H9 (cell line): ENCODE data around the gene RAB2B. TPM values are rescaled to one million over a fixed set of nuclear protein-coding genes. Genes with fewer than 3 reads are reported as not detected.

Experiments
- DNase-seq: peaks from one replicate; pipeline ENCODE4 v3.0.0-alpha.2; 2017
- H2AFZ ChIP-seq: one replicate; pipeline ENCODE4 v1.6.1; 2013; ENCODE audit warnings: mild to moderate bottlenecking, low read length, control low read depth, moderate library complexity
- H2AK5ac ChIP-seq: 2 replicates; pipeline ENCODE4 v1.6.1; 2013; ENCODE audit warnings: low read length, control low read depth, mixed read lengths; ENCODE audit not compliant: insufficient read length
- H2BK120ac ChIP-seq: one replicate; pipeline ENCODE4 v1.6.1; 2013; ENCODE audit warnings: low read depth, mild to moderate bottlenecking, low read length, control low read depth, inconsistent platforms; ENCODE audit not compliant: poor library complexity, severe bottlenecking
- H2BK12ac ChIP-seq: 2 replicates; pipeline ENCODE4 v1.6.1; 2013; ENCODE audit warnings: low read length, control low read depth, mixed read lengths, low read depth; ENCODE audit not compliant: insufficient read length
- H2BK15ac ChIP-seq: 2 replicates; pipeline ENCODE4 v1.6.1; 2013; ENCODE audit warnings: low read depth, low read length, control low read depth
- H2BK20ac ChIP-seq: one replicate; pipeline ENCODE4 v1.6.1; 2013; ENCODE audit warnings: low read depth, mild to moderate bottlenecking, low read length, control low read depth, inconsistent platforms; ENCODE audit not compliant: poor library complexity, severe bottlenecking
- H2BK5ac ChIP-seq: 2 replicates; pipeline ENCODE4 v1.6.1; 2013; ENCODE audit warnings: low read length, control low read depth, mixed read lengths; ENCODE audit not compliant: insufficient read length
- H3K14ac ChIP-seq: 2 replicates; pipeline ENCODE4 v1.6.1; 2013; ENCODE audit warnings: low read length, control low read depth; ENCODE audit not compliant: insufficient read depth
- H3K18ac ChIP-seq: 2 replicates; pipeline ENCODE4 v1.6.1; 2013; ENCODE audit warnings: low read depth, mild to moderate bottlenecking, mixed read lengths, low read length, control low read depth; ENCODE audit not compliant: insufficient read length
- H3K23ac ChIP-seq: 2 replicates; pipeline ENCODE4 v1.6.1; 2013; ENCODE audit warnings: low read length, control low read depth, mixed read lengths, low read depth; ENCODE audit not compliant: insufficient read length
- H3K23me2 ChIP-seq: 2 replicates; pipeline ENCODE4 v1.6.1; 2013; ENCODE audit warnings: low read depth, mild to moderate bottlenecking, mixed read lengths, low read length, control low read depth; ENCODE audit not compliant: insufficient read length, poor library complexity, severe bottlenecking
- H3K27ac ChIP-seq: 2 replicates; pipeline ENCODE4 v1.5.1; 2013; ENCODE audit warnings: low read length, control low read depth, mixed read lengths, low read depth; ENCODE audit not compliant: insufficient read length
- H3K27me3 ChIP-seq: 2 replicates; pipeline ENCODE4 v1.6.1; 2013; ENCODE audit warnings: low read length, control low read depth, inconsistent platforms; ENCODE audit not compliant: insufficient read depth
- H3K4ac ChIP-seq: 2 replicates; pipeline ENCODE4 v1.6.1; 2013; ENCODE audit warnings: low read depth, mild to moderate bottlenecking, control low read depth, inconsistent platforms, low read length, moderate library complexity
- H3K4me1 ChIP-seq: 2 replicates; pipeline ENCODE4 v1.6.1; 2013; ENCODE audit warnings: low read length, control low read depth, inconsistent platforms; ENCODE audit not compliant: insufficient read depth
- H3K4me2 ChIP-seq: 2 replicates; pipeline ENCODE4 v1.6.1; 2013; ENCODE audit warnings: low read length, control low read depth, mixed read lengths; ENCODE audit not compliant: insufficient read length, insufficient read depth
- H3K56ac ChIP-seq: 2 replicates; pipeline ENCODE4 v1.6.1; 2013; ENCODE audit warnings: low read depth, mild to moderate bottlenecking, mixed read lengths, low read length, control low read depth; ENCODE audit not compliant: insufficient read length
- H3K79me1 ChIP-seq: 2 replicates; pipeline ENCODE4 v1.6.1; 2013; ENCODE audit warnings: low read depth, mild to moderate bottlenecking, moderate library complexity, low read length, control low read depth, inconsistent platforms; ENCODE audit not compliant: insufficient read depth, poor library complexity, severe bottlenecking
- H3K79me2 ChIP-seq: 2 replicates; pipeline ENCODE4 v1.6.1; 2013; ENCODE audit warnings: low read length, control low read depth, inconsistent platforms; ENCODE audit not compliant: insufficient read depth
- H3K9ac ChIP-seq: 2 replicates; pipeline ENCODE4 v1.6.1; 2013; ENCODE audit warnings: low read length, control low read depth, mixed read lengths; ENCODE audit not compliant: insufficient read length; ENCODE audit errors: extremely low read depth
- H3K9me3 ChIP-seq: one replicate; pipeline ENCODE4 v1.6.1; 2013; ENCODE audit warnings: low read depth, low read length, inconsistent platforms; ENCODE audit not compliant: control insufficient read depth
- H3T11ph ChIP-seq: one replicate; pipeline ENCODE4 v1.6.1; 2013; ENCODE audit warnings: mild to moderate bottlenecking, low read length, control low read depth, inconsistent platforms
- H4K20me1 ChIP-seq: one replicate; pipeline ENCODE4 v1.6.1; 2013; ENCODE audit not compliant: control insufficient read depth, insufficient read length, insufficient read depth
- H4K5ac ChIP-seq: 2 replicates; pipeline ENCODE4 v1.6.1; 2013; ENCODE audit warnings: low read depth, mild to moderate bottlenecking, mixed read lengths, low read length, control low read depth; ENCODE audit not compliant: insufficient read length
- H4K8ac ChIP-seq: replicated peaks from 2 replicates; pipeline ENCODE4 v1.6.1; 2013; ENCODE audit warnings: low read length, control low read depth, mixed read lengths, low read depth; ENCODE audit not compliant: insufficient read length
- H4K91ac ChIP-seq: 2 replicates; pipeline ENCODE4 v1.6.1; 2013; ENCODE audit warnings: low read depth, mild to moderate bottlenecking, moderate library complexity, mixed read lengths, low read length, control low read depth; ENCODE audit not compliant: insufficient read length
- H3K27ac Mint-ChIP-seq, 3 experiments: 2 replicates in 2 of 3; 3 replicates in 1 of 3; pipeline ENCODE4 v1.8.0; 2020 to 2021; ENCODE audit warnings: mixed read lengths in 3 of 3, mild to moderate bottlenecking in 1 of 3, moderate library complexity in 1 of 3
- H3K27me3 Mint-ChIP-seq: 2 replicates; pipeline ENCODE4 v1.8.0; 2021; ENCODE audit warnings: low read depth, mild to moderate bottlenecking, moderate library complexity, mixed read lengths
- H3K36me3 Mint-ChIP-seq, 3 experiments: 2 replicates in 2 of 3; 3 replicates in 1 of 3; pipeline ENCODE4 v1.8.0; 2020 to 2021; ENCODE audit warnings: low read depth in 3 of 3, mixed read lengths in 3 of 3; ENCODE audit not compliant: insufficient read depth in 1 of 3
- H3K4me1 Mint-ChIP-seq, 2 experiments: 2 replicates each; pipeline ENCODE4 v1.8.0; 2020; ENCODE audit warnings: mixed read lengths in 2 of 2
- H3K4me3 Mint-ChIP-seq, 2 experiments: 2 replicates in 1 of 2; 3 replicates in 1 of 2; pipeline ENCODE4 v1.8.0; 2020 to 2021; ENCODE audit warnings: mild to moderate bottlenecking in 2 of 2, mixed read lengths in 2 of 2, moderate library complexity in 1 of 2
- H3K9me3 Mint-ChIP-seq, 2 experiments: 2 replicates in 1 of 2; 3 replicates in 1 of 2; pipeline ENCODE4 v1.8.0; 2020; ENCODE audit warnings: mild to moderate bottlenecking in 2 of 2, mixed read lengths in 2 of 2, moderate library complexity in 1 of 2
- CTCF ChIP-seq: fragments of 200-600 bp; sonication (generic); conservative IDR thresholded peaks from 3 replicates; pipeline ENCODE4 v1.8.0; 2021; ENCODE audit warnings: antibody characterized with exemption, mild to moderate bottlenecking
- WGBS: extraction: QIAGEN DNeasy Blood & Tissue Kit; methylation state at CpG from one replicate; pipeline ENCODE4 v1.1.7; 2013; ENCODE audit warnings: missing lambda C conversion rate, low lambda C conversion rate, mixed read lengths; ENCODE audit not compliant: insufficient read length; ENCODE audit errors: extremely low coverage; 5-methylcytosine and 5-hydroxymethylcytosine counted together
- total RNA-seq: library from RNA; stranded (reverse); gene quantifications from 2 replicates; pipeline ENCODE4 v1.2.1, GENCODE V29; 2021

Gene RAB2B
- total RNA-seq, 1 experiment from 2014 or later, result 27.9 TPM

GRCh38 chr14:21431126-21431525 is 45.6 kb downstream of the RAB2B start:
- no peaks in the 10 kb centered on the region for H3K9me3 Mint-ChIP-seq
- H3K4me1 Mint-ChIP-seq, result peaks cover 9 to 16% of the 10 kb centered on the region in 2 experiments
- H2BK12ac ChIP-seq, result no peak overlapping the region
- no peaks in the 10 kb centered on the region for H3K9me3 ChIP-seq
- no CpG with 5 or more reads among the region's 2 CpGs for WGBS
- DNase-seq, result no peak
- H2BK20ac ChIP-seq, result no peak overlapping the region
- H4K91ac ChIP-seq, result no peak overlapping the region
- no peaks in the 10 kb centered on the region for H4K20me1 ChIP-seq
- no peak for TF ChIP-seq CTCF
- H3K27ac ChIP-seq, result no peak overlapping the region
- no peaks in the 10 kb centered on the region for H3K27me3 Mint-ChIP-seq
- H2AK5ac ChIP-seq, result no peak overlapping the region
- H3K27me3 ChIP-seq, result no peaks in the 10 kb centered on the region
- no peak overlapping the region for H3T11ph ChIP-seq
- no peak overlapping the region for H2BK5ac ChIP-seq
- peaks cover 2% of the 10 kb centered on the region for H3K79me1 ChIP-seq
- no peaks in the 10 kb centered on the region for H3K23me2 ChIP-seq
- no peak overlapping the region for H3K56ac ChIP-seq
- no peak overlapping the region for H3K4me3 Mint-ChIP-seq
- H4K5ac ChIP-seq, result no peak overlapping the region
- H3K27ac Mint-ChIP-seq, result no peak overlapping the region
- no peak overlapping the region for H2BK15ac ChIP-seq
- H3K79me2 ChIP-seq, result peaks cover 11% of the 10 kb centered on the region; the same call in 1 of the 2 replicates
- no peak overlapping the region for H3K18ac ChIP-seq
- no peak overlapping the region for H3K4me2 ChIP-seq
- H3K14ac ChIP-seq, result no peak overlapping the region
- H3K4me1 ChIP-seq, result no peaks in the 10 kb centered on the region
- no peak overlapping the region for H3K23ac ChIP-seq
- H3K9ac ChIP-seq, result no peak overlapping the region
- peaks cover 42 to 69% (median 59%) of the 10 kb centered on the region in 3 experiments; a peak in 6 of 7 replicates for H3K36me3 Mint-ChIP-seq
- H2AFZ ChIP-seq, result no peak overlapping the region
- H4K8ac ChIP-seq, result no peak overlapping the region
- H2BK120ac ChIP-seq, result no peak overlapping the region
- no peak overlapping the region for H3K4ac ChIP-seq
